ENCODE results near the gene PTRH1. TPM values are rescaled to one million over a fixed set of nuclear protein-coding genes. Genes with fewer than 3 reads are reported as not detected.

PTRH1 gene
- total and polyA plus RNA-seq, 2 of the 13 experiments (the other 11 are each of a cell fraction or from before 2014, with no cell fraction given): 4.0 to 10.4 TPM

DNA sequence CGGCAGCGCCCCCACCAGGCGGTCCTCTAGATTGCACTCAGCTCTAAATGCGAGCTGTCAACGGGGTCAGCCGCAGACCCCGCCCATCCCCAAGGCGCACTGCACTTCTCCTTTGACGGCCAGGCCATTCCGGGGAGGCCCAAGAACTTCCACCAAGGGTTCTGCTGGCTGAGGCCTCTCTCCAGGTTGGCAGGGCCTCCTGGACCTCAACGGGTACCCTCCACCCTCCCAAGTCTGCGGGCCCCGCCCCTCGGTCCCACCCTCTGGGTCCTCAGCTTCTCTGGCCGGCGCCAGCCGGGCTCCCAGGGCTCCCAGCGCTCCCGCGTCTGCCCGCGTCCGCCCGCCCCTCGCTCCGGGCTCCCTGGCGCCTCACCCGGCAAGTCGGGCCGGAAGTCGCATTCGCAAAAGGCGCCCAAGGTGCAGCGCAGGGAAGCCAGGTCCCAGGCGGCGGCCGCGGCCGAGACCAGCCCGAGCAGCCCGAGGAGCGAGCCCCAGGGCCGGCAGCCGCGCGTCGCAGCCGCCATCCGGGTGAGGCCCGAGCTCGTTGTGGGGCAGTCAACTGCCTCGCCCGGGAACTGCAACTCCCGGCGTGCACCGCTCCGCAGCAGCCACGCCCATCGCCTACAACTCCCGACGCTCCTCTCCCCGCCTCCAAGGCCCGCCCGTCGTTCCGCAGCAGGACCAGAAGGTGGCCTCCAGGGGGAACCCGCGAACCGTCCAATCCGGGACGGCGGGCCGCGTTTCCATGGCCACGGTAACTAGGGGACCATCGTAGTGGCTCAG lies 19.5 kb upstream of the PTRH1 start, which contains the start of gene TOR2A (continued):
- TF ChIP-seq HNRNPL (IDR thresholded peaks at IDR 0.05; ENCODE audit: low read depth, low read length) (no peak), MXI1 (IDR thresholded peaks at IDR 0.05; ENCODE audit: borderline replicate concordance, low read depth, low read length) (peak; percentile 98), BRCA1 (CRISPR knock-in tag; IDR thresholded peaks at IDR 0.05) (no peak), KDM3A (CRISPR knock-in tag; IDR thresholded peaks at IDR 0.05; ENCODE audit: low read depth) (0 out of 2 replicates have a peak, but pooled peaks have one; percentile 57), GABPB1 (CRISPR knock-in tag; IDR thresholded peaks at IDR 0.05) (peak; percentile 93), FOXK2 (IDR thresholded peaks at IDR 0.05) (no peak), RXRB (CRISPR knock-in tag; IDR thresholded peaks at IDR 0.05; ENCODE audit: borderline replicate concordance) (peak; percentile 49; the same call in 1 of the 2 replicates), ZNF124 (CRISPR knock-in tag; IDR thresholded peaks at IDR 0.05) (no peak; the same call in 1 of the 2 replicates), AKNA (CRISPR knock-in tag; IDR thresholded peaks at IDR 0.05; ENCODE audit: borderline replicate concordance) (no peak), KDM4B (CRISPR knock-in tag; IDR thresholded peaks at IDR 0.05) (0 out of 2 replicates have a peak, but pooled peaks have one; percentile 21), CEBPB (IDR thresholded peaks at IDR 0.05; ENCODE audit: borderline replicate concordance, low read depth, low read length) (no peak), SKI (IDR thresholded peaks at IDR 0.05; ENCODE audit: partially characterized antibody) (peak; percentile 54), ZNF484 (CRISPR knock-in tag; IDR thresholded peaks at IDR 0.05; ENCODE audit: borderline replicate concordance, low read depth) (no peak), HMG20B (CRISPR knock-in tag; conservative IDR thresholded peaks at IDR 0.05) (no peak), WIZ (CRISPR knock-in tag; IDR thresholded peaks at IDR 0.05) (no peak), NFATC3 (CRISPR knock-in tag; IDR thresholded peaks at IDR 0.05) (no peak), NKX3-1 (CRISPR knock-in tag; IDR thresholded peaks at IDR 0.05) (no peak)
- TF ChIP-seq, protein P1, sequence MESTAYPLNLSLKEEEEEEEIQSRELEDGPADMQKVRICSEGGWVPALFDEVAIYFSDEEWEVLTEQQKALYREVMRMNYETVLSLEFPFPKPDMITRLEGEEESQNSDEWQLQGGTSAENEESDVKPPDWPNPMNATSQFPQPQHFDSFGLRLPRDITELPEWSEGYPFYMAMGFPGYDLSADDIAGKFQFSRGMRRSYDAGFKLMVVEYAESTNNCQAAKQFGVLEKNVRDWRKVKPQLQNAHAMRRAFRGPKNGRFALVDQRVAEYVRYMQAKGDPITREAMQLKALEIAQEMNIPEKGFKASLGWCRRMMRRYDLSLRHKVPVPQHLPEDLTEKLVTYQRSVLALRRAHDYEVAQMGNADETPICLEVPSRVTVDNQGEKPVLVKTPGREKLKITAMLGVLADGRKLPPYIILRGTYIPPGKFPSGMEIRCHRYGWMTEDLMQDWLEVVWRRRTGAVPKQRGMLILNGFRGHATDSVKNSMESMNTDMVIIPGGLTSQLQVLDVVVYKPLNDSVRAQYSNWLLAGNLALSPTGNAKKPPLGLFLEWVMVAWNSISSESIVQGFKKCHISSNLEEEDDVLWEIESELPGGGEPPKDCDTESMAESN (CRISPR knock-in tag; conservative IDR thresholded peaks at IDR 0.05): peak; percentile 68
- TF ChIP-seq, protein P2, sequence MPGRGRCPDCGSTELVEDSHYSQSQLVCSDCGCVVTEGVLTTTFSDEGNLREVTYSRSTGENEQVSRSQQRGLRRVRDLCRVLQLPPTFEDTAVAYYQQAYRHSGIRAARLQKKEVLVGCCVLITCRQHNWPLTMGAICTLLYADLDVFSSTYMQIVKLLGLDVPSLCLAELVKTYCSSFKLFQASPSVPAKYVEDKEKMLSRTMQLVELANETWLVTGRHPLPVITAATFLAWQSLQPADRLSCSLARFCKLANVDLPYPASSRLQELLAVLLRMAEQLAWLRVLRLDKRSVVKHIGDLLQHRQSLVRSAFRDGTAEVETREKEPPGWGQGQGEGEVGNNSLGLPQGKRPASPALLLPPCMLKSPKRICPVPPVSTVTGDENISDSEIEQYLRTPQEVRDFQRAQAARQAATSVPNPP (CRISPR knock-in tag; IDR thresholded peaks at IDR 0.05): peak; percentile 64; the same call in 1 of the 2 replicates
- TF ChIP-seq, protein P3, sequence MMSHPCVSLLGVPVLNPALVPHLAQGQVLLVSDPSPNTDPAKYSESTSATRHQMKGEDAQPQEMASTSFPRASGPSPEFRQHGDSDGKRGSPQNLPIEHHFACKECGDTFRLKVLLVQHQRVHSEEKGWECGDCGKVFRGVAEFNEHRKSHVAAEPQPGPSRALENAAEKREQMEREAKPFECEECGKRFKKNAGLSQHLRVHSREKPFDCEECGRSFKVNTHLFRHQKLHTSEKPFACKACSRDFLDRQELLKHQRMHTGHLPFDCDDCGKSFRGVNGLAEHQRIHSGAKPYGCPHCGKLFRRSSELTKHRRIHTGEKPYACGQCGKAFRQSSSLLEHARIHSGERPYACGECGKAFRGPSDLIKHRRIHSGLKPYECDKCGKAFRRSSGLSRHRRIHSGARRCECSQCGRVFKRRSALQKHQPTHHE (CRISPR knock-in tag; IDR thresholded peaks at IDR 0.05; ENCODE audit: borderline replicate concordance): no peak
- TF ChIP-seq, protein P4, sequence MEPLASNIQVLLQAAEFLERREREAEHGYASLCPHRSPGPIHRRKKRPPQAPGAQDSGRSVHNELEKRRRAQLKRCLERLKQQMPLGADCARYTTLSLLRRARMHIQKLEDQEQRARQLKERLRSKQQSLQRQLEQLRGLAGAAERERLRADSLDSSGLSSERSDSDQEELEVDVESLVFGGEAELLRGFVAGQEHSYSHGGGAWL (CRISPR knock-in tag; IDR thresholded peaks at IDR 0.05): peak; percentile 56; the same call in 1 of the 2 replicates
